SK-N-MC (cell line): Measurements from ENCODE around the gene CTTN.

Experiments
- EZH2 ChIP-seq: fragments of 200-600 bp; sonication (generic); IDR thresholded peaks from one replicate; pipeline ENCODE4 v1.6.1; 2017; ENCODE audit warnings: antibody characterized with exemption
- FOXP2 ChIP-seq: optimal IDR thresholded peaks from 2 replicates; pipeline ENCODE3; 2011; ENCODE audit warnings: mild to moderate bottlenecking, moderate library complexity; ENCODE audit not compliant: insufficient read depth; ENCODE audit errors: extremely low read length, control extremely low read depth
- POLR2AphosphoS5 ChIP-seq: IDR thresholded peaks from 2 replicates; pipeline ENCODE4 v1.6.1; 2012; ENCODE audit warnings: mild to moderate bottlenecking, low read depth, low read length, borderline replicate concordance

DNA sequence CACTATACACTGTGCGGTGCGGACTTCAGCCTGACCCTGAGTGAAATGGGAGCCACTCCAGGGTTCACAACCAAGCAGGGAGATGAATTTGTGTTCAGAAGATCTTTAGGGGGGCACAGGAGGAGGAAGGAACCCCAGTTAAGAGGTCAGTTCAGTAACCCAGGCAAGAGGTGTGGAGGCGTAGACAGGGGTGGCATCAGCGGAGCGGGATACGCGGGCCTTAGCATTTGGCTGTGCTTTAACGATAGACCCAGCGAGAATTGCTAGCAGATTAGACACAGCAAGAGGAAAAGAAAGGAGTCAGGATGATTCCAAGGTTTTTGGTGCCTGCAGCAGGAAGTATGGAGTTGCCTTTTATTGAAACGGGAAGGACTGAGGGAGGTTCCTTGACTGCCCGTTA, 46.8 kb downstream of the CTTN start:
- TF ChIP-seq EZH2 (no peak), POLR2AphosphoS5 (no peak), FOXP2 (no peak)
